WTC11 (cell line): ENCODE results near the gene ANXA11.

Source experiments
- CTCF ChIP-seq: fragments of 200-600 bp; IDR thresholded peaks from 2 replicates; pipeline ENCODE4 v1.8.0; 2022; ENCODE audit warnings: antibody characterized with exemption
- JUN ChIP-seq: sonication (generic); formaldehyde crosslinking; IDR thresholded peaks from 2 replicates; pipeline ENCODE4 v1.8.0; 2023; ENCODE audit warnings: mild to moderate bottlenecking, missing genetic modification reagents
- MAX ChIP-seq: sonication (generic); formaldehyde crosslinking; IDR thresholded peaks from 2 replicates; pipeline ENCODE4 v1.8.0; 2022; ENCODE audit warnings: mild to moderate bottlenecking, missing genetic modification reagents
- MYBL2 ChIP-seq: sonication (generic); formaldehyde crosslinking; IDR thresholded peaks from 2 replicates; pipeline ENCODE4 v1.8.1; 2023; ENCODE audit warnings: mild to moderate bottlenecking, moderate library complexity, missing genetic modification reagents
- TEAD1 ChIP-seq: sonication (generic); formaldehyde crosslinking; IDR thresholded peaks from 2 replicates; pipeline ENCODE4 v1.8.0; 2022; ENCODE audit warnings: mild to moderate bottlenecking, missing genetic modification reagents

DNA sequence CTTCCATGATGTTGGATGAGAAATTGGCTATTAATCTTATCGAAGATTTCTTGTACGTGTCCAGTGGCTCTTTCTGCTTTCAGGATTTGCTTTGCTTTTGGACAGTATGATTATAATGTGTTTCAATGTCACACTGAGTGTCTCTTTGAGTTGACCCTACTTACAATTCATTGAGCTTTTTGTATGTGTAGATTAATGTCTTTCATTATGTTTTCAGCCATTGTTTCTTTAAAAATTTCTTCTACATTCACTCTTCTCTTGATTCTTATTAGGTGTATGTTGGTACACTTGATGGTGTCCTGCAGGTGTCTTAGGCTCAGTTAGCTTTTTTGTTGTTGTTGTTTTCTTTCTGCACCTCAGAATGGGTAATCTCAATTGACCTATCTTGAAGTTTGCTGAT lies 56.2 kb downstream of the ANXA11 start:
- TF ChIP-seq MAX (CRISPR knock-in tag) (no peak), MYBL2 (CRISPR knock-in tag) (no peak), CTCF (no peak), JUN (CRISPR knock-in tag) (no peak), TEAD1 (CRISPR knock-in tag) (no peak)
